Trophoblast cell (in vitro differentiated cells and primary cell): ENCODE data around the gene C16orf90.

Experiments
- DNase-seq, 2 donors: peaks; one replicate each; pipeline ENCODE4 v3.0.0-alpha.2; 2016
- H2AFZ ChIP-seq: 2 replicates; pipeline ENCODE4 v1.6.1; 2013; ENCODE audit warnings: low read length, moderate library complexity, mild to moderate bottlenecking; ENCODE audit not compliant: insufficient read depth, poor library complexity
- H2AK5ac ChIP-seq: 2 replicates; pipeline ENCODE4 v1.6.1; 2013; ENCODE audit warnings: mild to moderate bottlenecking, low read length
- H2BK120ac ChIP-seq: 2 replicates; pipeline ENCODE4 v1.6.1; 2013; ENCODE audit warnings: low read length, mild to moderate bottlenecking, moderate library complexity; ENCODE audit not compliant: insufficient read depth, poor library complexity
- H2BK12ac ChIP-seq: 2 replicates; pipeline ENCODE4 v1.6.1; 2013; ENCODE audit warnings: mild to moderate bottlenecking, low read length, moderate library complexity
- H2BK5ac ChIP-seq: 2 replicates; pipeline ENCODE4 v1.6.1; 2013; ENCODE audit warnings: low read length, low read depth, moderate library complexity, mild to moderate bottlenecking; ENCODE audit not compliant: poor library complexity
- H3K14ac ChIP-seq: 2 replicates; pipeline ENCODE4 v1.6.1; 2013; ENCODE audit warnings: mild to moderate bottlenecking, low read length
- H3K18ac ChIP-seq: 2 replicates; pipeline ENCODE4 v1.6.1; 2013; ENCODE audit warnings: mild to moderate bottlenecking, low read length
- H3K23ac ChIP-seq: 2 replicates; pipeline ENCODE4 v1.6.1; 2013; ENCODE audit warnings: low read length
- H3K27ac ChIP-seq: 2 replicates; pipeline ENCODE4 v1.5.1; 2013; ENCODE audit warnings: low read depth, mild to moderate bottlenecking, inconsistent platforms, low read length, moderate library complexity
- H3K27me3 ChIP-seq: 2 replicates; pipeline ENCODE4 v1.6.1; 2013; ENCODE audit warnings: inconsistent platforms, mild to moderate bottlenecking, low read length, moderate library complexity; ENCODE audit not compliant: insufficient read depth
- H3K36me3 ChIP-seq, 2 experiments: 1 replicate in 1 of 2; 2 replicates in 1 of 2; pipeline ENCODE4 v1.6.1; 2013; ENCODE audit warnings: low read length in 2 of 2, mild to moderate bottlenecking in 2 of 2, moderate library complexity in 1 of 2; ENCODE audit not compliant: insufficient read depth in 2 of 2, control insufficient read depth in 1 of 2
- H3K4ac ChIP-seq: 2 replicates; pipeline ENCODE4 v1.6.1; 2013; ENCODE audit warnings: low read depth, mild to moderate bottlenecking, low read length, moderate library complexity
- H3K4me1 ChIP-seq, 2 experiments: 1 replicate in 1 of 2; 2 replicates in 1 of 2; pipeline ENCODE4 v1.6.1; 2013; ENCODE audit warnings: low read length in 2 of 2, mild to moderate bottlenecking in 2 of 2, moderate library complexity in 1 of 2; ENCODE audit not compliant: insufficient read depth in 2 of 2, control insufficient read depth in 1 of 2
- H3K4me2 ChIP-seq: 2 replicates; pipeline ENCODE4 v1.6.1; 2013; ENCODE audit warnings: inconsistent platforms, mild to moderate bottlenecking, low read length, moderate library complexity
- H3K4me3 ChIP-seq: 2 replicates; pipeline ENCODE4 v1.5.1; 2013; ENCODE audit warnings: mild to moderate bottlenecking, low read depth, low read length, inconsistent platforms
- H3K79me1 ChIP-seq: one replicate; pipeline ENCODE4 v1.6.1; 2013; ENCODE audit warnings: low read length
- H3K79me2 ChIP-seq: 2 replicates; pipeline ENCODE4 v1.6.1; 2013; ENCODE audit warnings: low read length, mild to moderate bottlenecking; ENCODE audit not compliant: control insufficient read depth, insufficient read depth, poor library complexity
- H3K9ac ChIP-seq: 2 replicates; pipeline ENCODE4 v1.6.1; 2013; ENCODE audit warnings: mild to moderate bottlenecking, low read length
- H3K9me3 ChIP-seq: 2 replicates; pipeline ENCODE4 v1.6.1; 2013; ENCODE audit warnings: low read depth, mild to moderate bottlenecking, control low read depth, inconsistent platforms, low read length; ENCODE audit not compliant: insufficient read depth
- H4K12ac ChIP-seq: 2 replicates; pipeline ENCODE4 v1.6.1; 2013; ENCODE audit warnings: low read depth, mild to moderate bottlenecking, low read length, moderate library complexity
- H4K8ac ChIP-seq: 2 replicates; pipeline ENCODE4 v1.6.1; 2013; ENCODE audit warnings: low read depth, mild to moderate bottlenecking, low read length, moderate library complexity
- H4K91ac ChIP-seq: one replicate; pipeline ENCODE4 v1.6.1; 2013; ENCODE audit warnings: low read depth, mild to moderate bottlenecking, low read length, moderate library complexity
- WGBS: extraction: QIAGEN DNeasy Blood & Tissue Kit; methylation state at CpG from one replicate; pipeline ENCODE4 v1.1.7; 2013; ENCODE audit warnings: missing lambda C conversion rate; ENCODE audit not compliant: insufficient read length, insufficient coverage; ENCODE audit errors: extremely low coverage; 5-methylcytosine and 5-hydroxymethylcytosine counted together

The C16orf90 gene

GRCh38 chr16:3487521-3488410, 7.5 kb downstream of the C16orf90 start:
- no peak overlapping the region for H3K4ac ChIP-seq
- DNase-seq: no peak
- no peak overlapping the region for H3K18ac ChIP-seq
- no peak overlapping the region for H3K4me3 ChIP-seq
- H2AK5ac ChIP-seq: no peak overlapping the region
- no peak overlapping the region for H3K23ac ChIP-seq
- H2AFZ ChIP-seq: no peak overlapping the region
- no peak overlapping the region for H2BK5ac ChIP-seq
- H2BK120ac ChIP-seq: no peak overlapping the region
- H3K79me2 ChIP-seq: no peaks in the 10 kb centered on the region
- no peak overlapping the region for H2BK12ac ChIP-seq
- H3K9me3 ChIP-seq: peaks cover 1% of the 10 kb centered on the region
- no peak overlapping the region for H3K9ac ChIP-seq
- no CpG with 5 or more reads among the region's 24 CpGs for WGBS
- no peak overlapping the region for H3K27ac ChIP-seq
- H3K36me3 ChIP-seq: peaks cover 47 to 48% of the 10 kb centered on the region in 2 experiments
- no peak overlapping the region for H3K4me2 ChIP-seq
- H3K14ac ChIP-seq: no peak overlapping the region
- H4K12ac ChIP-seq: no peak overlapping the region
- H3K79me1 ChIP-seq: no peaks in the 10 kb centered on the region
- no peaks in the 10 kb centered on the region for H3K27me3 ChIP-seq
- H4K8ac ChIP-seq: peak overlapping the region; percentile 39
- no peak overlapping the region for H4K91ac ChIP-seq
- peaks cover 0 to 2% of the 10 kb centered on the region in 2 experiments for H3K4me1 ChIP-seq

- H3K18ac ChIP-seq: no peak overlapping the region
- peaks cover 1% of the 10 kb centered on the region for H3K9me3 ChIP-seq
- peaks cover 0 to 2% of the 10 kb centered on the region in 2 experiments for H3K4me1 ChIP-seq
- H3K23ac ChIP-seq: no peak overlapping the region
- no peak overlapping the region for H2AK5ac ChIP-seq
- no peak overlapping the region for H2BK120ac ChIP-seq
- WGBS: no CpG with 5 or more reads among the region's 24 CpGs
- no peak overlapping the region for H4K91ac ChIP-seq
- peaks cover 58 to 59% of the 10 kb centered on the region in 2 experiments for H3K36me3 ChIP-seq
- H3K27ac ChIP-seq: no peak overlapping the region
- H3K27me3 ChIP-seq: no peaks in the 10 kb centered on the region
- no peaks in the 10 kb centered on the region for H3K79me2 ChIP-seq
- no peak overlapping the region for H2BK12ac ChIP-seq
- H2BK5ac ChIP-seq: no peak overlapping the region
- no peak overlapping the region for H4K12ac ChIP-seq
- no peak overlapping the region for H3K4me3 ChIP-seq
- DNase-seq: no peak
- no peak overlapping the region for H3K4ac ChIP-seq
- no peak overlapping the region for H3K4me2 ChIP-seq
- H2AFZ ChIP-seq: no peak overlapping the region
- H3K79me1 ChIP-seq: no peaks in the 10 kb centered on the region
- H3K14ac ChIP-seq: no peak overlapping the region
- no peak overlapping the region for H3K9ac ChIP-seq
- H4K8ac ChIP-seq: no peak overlapping the region
Measured at GRCh38 chr16:3486506-3487215, 8.6 kb downstream of the C16orf90 start.

GRCh38 chr16:3485821-3486505, 9.3 kb downstream of the C16orf90 start:
- Histone ChIP-seq H4K12ac (no peak overlapping the region), H3K18ac (no peak overlapping the region), H3K9ac (no peak overlapping the region), H2AFZ (no peak overlapping the region), H2BK5ac (no peak overlapping the region), H3K79me1 (no peaks in the 10 kb centered on the region), H3K4me3 (no peak overlapping the region), H3K27me3 (no peaks in the 10 kb centered on the region), H3K9me3 (peaks cover 1% of the 10 kb centered on the region), H3K36me3 (peaks cover 63% of the 10 kb centered on the region in 2 experiments), H2BK120ac (no peak overlapping the region), H3K79me2 (no peaks in the 10 kb centered on the region), H3K4me1 (peaks cover 0 to 2% of the 10 kb centered on the region in 2 experiments), H3K27ac (no peak overlapping the region), H4K91ac (no peak overlapping the region), H2BK12ac (no peak overlapping the region), H2AK5ac (no peak overlapping the region), H3K14ac (no peak overlapping the region), H3K4ac (no peak overlapping the region), H3K23ac (no peak overlapping the region), H4K8ac (no peak overlapping the region), H3K4me2 (no peak overlapping the region)
- WGBS: no CpG with 5 or more reads among the region's 20 CpGs
- no peak for DNase-seq

- no peak overlapping the region for H3K9ac ChIP-seq
Measured at GRCh38 chr16:3485097-3485745, 10.1 kb downstream of the C16orf90 start.

More at GRCh38 chr16:3485097-3485745, 10.1 kb downstream of the C16orf90 start:
- peaks cover 1% of the 10 kb centered on the region for H3K9me3 ChIP-seq
- no peak overlapping the region for H4K91ac ChIP-seq
- H3K4me3 ChIP-seq: no peak overlapping the region
- DNase-seq: no peak
- H4K8ac ChIP-seq: no peak overlapping the region
- H3K36me3 ChIP-seq: peaks cover 63% of the 10 kb centered on the region in 2 experiments
- H3K23ac ChIP-seq: no peak overlapping the region
- no peak overlapping the region for H2BK12ac ChIP-seq
- H2BK120ac ChIP-seq: no peak overlapping the region
- H3K79me2 ChIP-seq: no peaks in the 10 kb centered on the region
- H3K4me1 ChIP-seq: peaks cover 0 to 2% of the 10 kb centered on the region in 2 experiments
- WGBS: no CpG with 5 or more reads among the region's 15 CpGs
- H2AK5ac ChIP-seq: no peak overlapping the region
- no peak overlapping the region for H3K18ac ChIP-seq
- H2AFZ ChIP-seq: no peak overlapping the region
- no peak overlapping the region for H2BK5ac ChIP-seq
- H3K14ac ChIP-seq: no peak overlapping the region
- H3K4me2 ChIP-seq: no peak overlapping the region
- no peak overlapping the region for H4K12ac ChIP-seq
- no peak overlapping the region for H3K4ac ChIP-seq
- no peak overlapping the region for H3K27ac ChIP-seq
- H3K79me1 ChIP-seq: no peaks in the 10 kb centered on the region
- no peaks in the 10 kb centered on the region for H3K27me3 ChIP-seq
